HepG2 (cell line): ENCODE measurements around the gene UCMA. TPM values are rescaled to one million over a fixed set of nuclear protein-coding genes. Genes with fewer than 3 reads are reported as not detected.

Experiments
- ATAC-seq: fragments of 200-7000 bp; cut with Tn5 transposase; 3 replicates; pipeline ENCODE4 v1.9.1; 2020; ENCODE audit warnings: mild to moderate bottlenecking, moderate library complexity
- Bru-seq: library from RNA; stranded (reverse); fragments of 400-500 nt; gene quantifications from one replicate; lab custom pipeline; 2021; lab: Mats Ljungman, UMichigan
- BruChase-seq, 2 experiments: library from RNA; stranded (reverse); fragments of 400-500 nt; gene quantifications; one replicate each; lab custom pipeline; 2021; lab: Mats Ljungman, UMichigan
- BruUV-seq: library from RNA; stranded (reverse); fragments of 400-500 nt; replicated peaks from 2 replicates; lab custom pipeline; 2021; lab: Mats Ljungman, UMichigan
- CTCF ChIA-PET: fragments of 300-600 bp; formaldehyde crosslinking; extraction: SDS; loops from one replicate; lab custom pipeline; 2021; ENCODE audit warnings: low total read pairs, inconsistent platforms, low intra/inter-chr PET ratio; lab: Yijun Ruan, JAX
- POLR2A ChIA-PET: fragments of 350-600 bp; sonication (Branson Sonifier 250); formaldehyde crosslinking; loops from one replicate; lab custom pipeline; 2020; ENCODE audit warnings: antibody characterized with exemption, inconsistent platforms; lab: Yijun Ruan, JAX
- DNase-seq: peaks from one replicate; pipeline ENCODE4 v3.0.0-alpha.2; 2015; ENCODE audit warnings: low spot score
- FAIRE-seq: peaks from 3 replicates; lab custom pipeline; 2011; peaks lifted over from hg19 to GRCh38; lab: Jason Lieb, UNC
- H2AFZ ChIP-seq: one replicate; pipeline ENCODE4 v1.6.1; 2011; ENCODE audit warnings: low read length, inconsistent platforms
- H3K27ac ChIP-seq: fragments of 300-600 bp; 3 replicates; pipeline ENCODE4 v1.8.0; 2011; ENCODE audit warnings: mixed run types, mild to moderate bottlenecking, mixed read lengths, low read length, inconsistent platforms; ENCODE audit not compliant: insufficient read depth; ENCODE audit errors: extremely low read length
- H3K27me3 ChIP-seq, 2 experiments: fragments of 200-600 bp in 1 of 2; 2 replicates in 1 of 2; 3 replicates in 1 of 2; pipeline versions ENCODE4 v1.6.0 to v1.8.0; 2011; ENCODE audit warnings: low read length in 2 of 2, mild to moderate bottlenecking in 2 of 2, moderate library complexity in 2 of 2, inconsistent platforms in 1 of 2; ENCODE audit not compliant: insufficient read depth in 2 of 2, control insufficient read depth in 1 of 2
- H3K36me3 ChIP-seq, 2 experiments: fragments of 200-600 bp in 1 of 2; replicated peaks in 1 of 2; 2 replicates in 1 of 2; 3 replicates in 1 of 2; pipeline versions ENCODE4 v1.5.1 to v1.8.0; 2011; ENCODE audit warnings: low read length in 2 of 2, inconsistent platforms in 1 of 2; ENCODE audit not compliant: insufficient read depth in 2 of 2, control insufficient read depth in 1 of 2
- H3K4me1 ChIP-seq: 2 replicates; pipeline ENCODE4 v1.5.1; 2012; ENCODE audit warnings: low read length, inconsistent platforms; ENCODE audit not compliant: insufficient read depth
- H3K4me2 ChIP-seq: 2 replicates; pipeline ENCODE4 v1.6.0; 2011; ENCODE audit warnings: low read depth, low read length, inconsistent platforms
- H3K4me3 ChIP-seq, 3 experiments: fragments of 200-600 bp in 1 of 3; sonication (generic), shearing (Covaris generic) in 1 of 3; replicated peaks in 1 of 3; 2 replicates each; pipeline ENCODE4 v1.5.1; 2011 to 2016; ENCODE audit warnings: low read length in 3 of 3, inconsistent platforms in 2 of 3, low read depth in 2 of 3, mild to moderate bottlenecking in 2 of 3, control low read depth in 1 of 3, mixed read lengths in 1 of 3; ENCODE audit not compliant: insufficient read depth in 1 of 3
- H3K79me2 ChIP-seq: one replicate; pipeline ENCODE4 v1.6.1; 2011; ENCODE audit warnings: low read length, inconsistent platforms; ENCODE audit not compliant: insufficient read depth
- H3K9ac ChIP-seq: 2 replicates; pipeline ENCODE4 v1.6.0; 2011; ENCODE audit warnings: mild to moderate bottlenecking, low read depth, low read length, inconsistent platforms; ENCODE audit not compliant: insufficient read depth
- H3K9me3 ChIP-seq: 2 replicates; pipeline ENCODE4 v1.5.1; 2012; ENCODE audit warnings: mild to moderate bottlenecking, low read length
- H4K20me1 ChIP-seq: 2 replicates; pipeline ENCODE4 v1.6.0; 2011; ENCODE audit warnings: inconsistent platforms, mild to moderate bottlenecking, low read length, moderate library complexity; ENCODE audit not compliant: insufficient read depth
- FOXJ3 ChIP-seq: sonication (generic); formaldehyde crosslinking; IDR thresholded peaks from 2 replicates; pipeline ENCODE4 v1.4.0; 2020; ENCODE audit warnings: missing genetic modification reagents, mild to moderate bottlenecking, borderline replicate concordance
- GTF3A ChIP-seq: sonication (generic); formaldehyde crosslinking; conservative IDR thresholded peaks from 2 replicates; pipeline ENCODE4 v1.4.0; 2020; ENCODE audit warnings: mild to moderate bottlenecking, missing genetic modification reagents
- HOXA3 ChIP-seq: sonication (generic); formaldehyde crosslinking; IDR thresholded peaks from 2 replicates; pipeline ENCODE4 v1.5.0; 2020; ENCODE audit warnings: missing genetic modification reagents
- MZF1 ChIP-seq: sonication (generic); formaldehyde crosslinking; IDR thresholded peaks from 2 replicates; pipeline ENCODE4 v1.8.1; 2023; ENCODE audit warnings: mild to moderate bottlenecking, missing genetic modification reagents, borderline replicate concordance
- PAF1 ChIP-seq: IDR thresholded peaks from 2 replicates; pipeline ENCODE4 v1.6.1; 2016; ENCODE audit warnings: missing genetic modification reagents, missing compliant biosample characterization
- RNF2 ChIP-seq: fragments of 450-650 bp; conservative IDR thresholded peaks from 2 replicates; pipeline ENCODE4 v1.6.1; 2016; ENCODE audit warnings: low read depth
- ZNF496 ChIP-seq: sonication (generic); formaldehyde crosslinking; IDR thresholded peaks from 2 replicates; pipeline ENCODE4 v1.8.1; 2023; ENCODE audit warnings: mild to moderate bottlenecking, moderate library complexity, missing genetic modification reagents; ENCODE audit not compliant: insufficient replicate concordance
- WGBS: methylation state at CpG from one replicate; pipeline ENCODE4 v1.1.6; 2017; ENCODE audit warnings: low lambda C conversion rate; 5-methylcytosine and 5-hydroxymethylcytosine counted together
- in situ Hi-C: cut with HindIII; loops from 2 replicates; pipeline ENCODE4 v1.10.0; 2017; ENCODE audit warnings: low pct_unique_long_range_greater_than_20kb; ENCODE audit not compliant: extremely low pct_ligation_motif_present
- intact Hi-C: fragments of 100-400 bp; cut with micrococcal nuclease; formaldehyde crosslinking; loops from one replicate; pipeline ENCODE4 v1.10.0; 2022; ENCODE audit not compliant: unreplicated experiment
- long read RNA-seq, 2 experiments: library from RNA in 1 of 2; library from polyadenylated mRNA in 1 of 2; stranded (forward) in 1 of 2; unstranded in 1 of 2; transcript quantifications; one replicate each; pipeline ENCODE4 v2.0.0, GENCODE V29; 2019 to 2022
- polyA minus RNA-seq, 3 experiments: library from RNA; depleted of rRNA, polyadenylated mRNA; stranded (reverse); fragments of >200 nt; gene quantifications; 2 replicates each; pipeline ENCODE4 v1.2.3, GENCODE V29; 2011; ENCODE audit warnings: low replicate concordance in 1 of 3
- polyA plus RNA-seq, 8 experiments: library from polyadenylated mRNA; depleted of rRNA in 3 of 8; stranded (reverse) in 7 of 8; unstranded in 1 of 8; fragments of >200 nt; fragmentation: Illumina TruSeq in 4 of 8; extraction: Trizol in 4 of 8; gene quantifications; 2 replicates each; pipeline versions ENCODE4 v1.2.1 to v1.2.3, GENCODE V29; 2011 to 2016; ENCODE audit warnings: low read depth in 4 of 8, missing spikeins in 1 of 8, mixed read lengths in 1 of 8; ENCODE audit not compliant: insufficient read depth in 1 of 8
- total RNA-seq, 5 experiments: library from RNA; depleted of rRNA; stranded (reverse); fragments of >200 nt; fragmentation: Illumina TruSeq; extraction: Trizol; gene quantifications; 2 replicates each; pipeline ENCODE4 v1.2.3, GENCODE V29; 2016; ENCODE audit warnings: low read depth in 1 of 5

Gene UCMA
- not detected in 2 replicates for total RNA-seq (2016; rRNA removed; fragmentation: Illumina TruSeq; extraction: Trizol)
- total RNA-seq (2016; cell fraction: cytosol; rRNA removed; fragmentation: Illumina TruSeq; extraction: Trizol; ENCODE audit: low read depth) = not detected in 2 replicates
- total RNA-seq (2016; cell fraction: insoluble cytoplasmic fraction; rRNA removed; fragmentation: Illumina TruSeq; extraction: Trizol) = not detected in 2 replicates
- total RNA-seq (2016; cell fraction: membrane; rRNA removed; fragmentation: Illumina TruSeq; extraction: Trizol) = not detected in 2 replicates
- not detected in 2 replicates for total RNA-seq (2016; cell fraction: nucleus; rRNA removed; fragmentation: Illumina TruSeq; extraction: Trizol)
- polyA plus RNA-seq (2011; rRNA removed) = not detected in 2 replicates
- not detected in 2 replicates for polyA plus RNA-seq (2011; cell fraction: cytosol; rRNA removed)
- polyA plus RNA-seq (2011; cell fraction: nucleus; rRNA removed) = not detected in 2 replicates
- polyA plus RNA-seq (2012) = not detected in 2 replicates
- not detected in 2 replicates for polyA plus RNA-seq (2016; cell fraction: cytosol; fragmentation: Illumina TruSeq; extraction: Trizol; ENCODE audit: low read depth)
- not detected in 2 replicates for polyA plus RNA-seq (2016; cell fraction: insoluble cytoplasmic fraction; fragmentation: Illumina TruSeq; extraction: Trizol; ENCODE audit: low read depth)
- not detected in 2 replicates for polyA plus RNA-seq (2016; cell fraction: membrane; fragmentation: Illumina TruSeq; extraction: Trizol; ENCODE audit: low read depth)
- not detected in 2 replicates for polyA plus RNA-seq (2016; cell fraction: nucleus; fragmentation: Illumina TruSeq; extraction: Trizol; ENCODE audit: insufficient read depth, low read depth)
- polyA minus RNA-seq (2011; rRNA and poly(A)+ RNA removed; ENCODE audit: low replicate concordance) = not detected in 2 replicates
- not detected in 2 replicates for polyA minus RNA-seq (2011; cell fraction: cytosol; rRNA and poly(A)+ RNA removed)
- not detected in 2 replicates for polyA minus RNA-seq (2011; cell fraction: nucleus; rRNA and poly(A)+ RNA removed)
- not detected for Bru-seq, nascent RNA
- BruChase-seq, experiment 1, labeled RNA remaining after a 6-hour chase = not detected
- percentile 15 among the genes with signal in this experiment for BruChase-seq, experiment 2, labeled RNA remaining after a 2-hour chase
- long read RNA-seq, experiment 1 = 0 reads
- long read RNA-seq, experiment 2 = 0 reads

GRCh38 chr10:13234172-13234571 is at the start of gene UCMA:
UCMA (minus strand) TSS chr10:13234374; CDS start chr10:13234258, 116 bp downstream.
- Histone ChIP-seq H3K4me3 (no peak within 1 kb of the TSS), H3K36me3 (no peaks in the 10 kb centered on the region), H2AFZ (no peak within 1 kb of the TSS), H3K4me2 (no peak within 1 kb of the TSS), H3K9ac (no peak within 1 kb of the TSS), H3K79me2 (no peaks in the 10 kb centered on the region), H3K9me3 (no peaks in the 10 kb centered on the region), H3K27ac (no peak within 1 kb of the TSS), H3K27me3 (peaks cover 3 to 8% of the 10 kb centered on the region in 2 experiments; a peak in 3 of 5 replicates), H4K20me1 (no peaks in the 10 kb centered on the region), H3K4me1 (peaks cover 35% of the 10 kb centered on the region)
- WGBS = 33% methylated on average over 7 of the region's 10 CpGs
- no peak for DNase-seq
- no peak for FAIRE-seq
- ATAC-seq = no peak
- TF ChIP-seq PAF1 (CRISPR knock-in tag) (no peak), FOXJ3 (CRISPR knock-in tag) (no peak), MZF1 (no peak), RNF2 (no peak), HOXA3 (CRISPR knock-in tag) (no peak), ZNF496 (CRISPR knock-in tag) (no peak), GTF3A (CRISPR knock-in tag) (no peak)
- in situ Hi-C loops = no loop called here
- no TSS peak for BruUV-seq
- intact Hi-C loops = no loop called here
- POLR2A ChIA-PET = no interaction called here
- CTCF ChIA-PET = no interaction called here
